Measurements from ENCODE around the gene TPRX1. TPM values are rescaled to one million over a fixed set of nuclear protein-coding genes. Genes with fewer than 3 reads are reported as not detected.
A peak's percentile ranks its signal among the peaks of the same experiment; 100 is the strongest.

Gene TPRX1
- total RNA-seq, 1 donor, result not detected

DNA sequence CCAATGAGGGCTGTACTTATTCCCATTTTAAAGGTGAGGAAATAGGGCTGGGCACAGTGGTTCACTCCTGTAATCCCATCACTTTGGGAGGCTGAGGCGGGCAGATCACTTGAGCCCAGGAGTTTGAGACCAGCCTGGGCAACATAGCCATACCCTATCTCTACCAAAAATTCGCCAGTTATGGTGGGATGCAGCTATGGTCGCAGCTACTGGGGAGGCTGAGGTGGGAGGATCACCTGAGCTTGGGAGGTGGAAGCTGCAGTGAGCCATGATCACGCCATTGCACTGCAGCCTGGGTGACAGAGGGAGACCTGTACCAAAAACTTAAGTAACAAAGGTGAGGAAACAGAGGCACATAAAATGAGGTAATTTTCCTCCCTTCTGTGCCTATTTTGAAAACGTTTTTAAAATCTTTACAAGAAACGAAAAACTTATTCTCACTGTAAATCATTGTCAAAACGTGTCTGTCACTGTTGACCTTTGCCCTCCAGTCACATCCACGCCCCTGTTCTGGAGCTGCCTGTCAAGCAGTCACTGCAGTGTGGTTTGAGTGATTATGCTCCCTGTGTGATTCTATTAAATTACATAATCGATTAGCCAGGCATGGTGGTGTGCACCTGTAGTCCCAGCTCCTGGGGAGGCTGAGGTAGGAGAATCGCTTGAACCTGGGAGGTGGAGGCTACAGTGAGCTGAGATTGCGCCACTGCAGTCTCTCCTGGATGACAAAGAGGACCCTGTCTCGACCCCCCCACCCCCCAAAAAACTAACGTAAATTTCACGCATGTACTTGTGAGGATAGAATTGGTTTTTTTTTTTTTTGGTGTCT is 46.5 kb downstream of the TPRX1 start:
- no peaks in the 10 kb centered on the region for H3K79me2 ChIP-seq (ENCODE audit: insufficient read depth, low read length)
- H3K4me1 ChIP-seq (ENCODE audit: insufficient read depth, low read length), result no peaks in the 10 kb centered on the region
- peak; percentile 51 for DNase-seq (ENCODE audit: insufficient read length, low spot score, missing footprints)
- peaks cover 44% of the 10 kb centered on the region for H3K36me3 ChIP-seq (ENCODE audit: insufficient read depth, low read length)
- no peaks in the 10 kb centered on the region for H3K9me3 ChIP-seq (ENCODE audit: low read depth, low read length)
- H3K4me3 ChIP-seq (ENCODE audit: insufficient read depth, low read length), result no peak overlapping the region
- H3K4me2 ChIP-seq (ENCODE audit: insufficient read depth, low read length), result no peak overlapping the region
- H4K20me1 ChIP-seq (ENCODE audit: insufficient read depth, low read length), result peaks cover 4% of the 10 kb centered on the region
- no peak overlapping the region for H2AFZ ChIP-seq (ENCODE audit: low read length)
- no peaks in the 10 kb centered on the region for H3K27me3 ChIP-seq (ENCODE audit: insufficient read depth, low read length)
- H3K27ac ChIP-seq (ENCODE audit: low read depth, low read length), result no peak overlapping the region
- TF ChIP-seq, protein P1, sequence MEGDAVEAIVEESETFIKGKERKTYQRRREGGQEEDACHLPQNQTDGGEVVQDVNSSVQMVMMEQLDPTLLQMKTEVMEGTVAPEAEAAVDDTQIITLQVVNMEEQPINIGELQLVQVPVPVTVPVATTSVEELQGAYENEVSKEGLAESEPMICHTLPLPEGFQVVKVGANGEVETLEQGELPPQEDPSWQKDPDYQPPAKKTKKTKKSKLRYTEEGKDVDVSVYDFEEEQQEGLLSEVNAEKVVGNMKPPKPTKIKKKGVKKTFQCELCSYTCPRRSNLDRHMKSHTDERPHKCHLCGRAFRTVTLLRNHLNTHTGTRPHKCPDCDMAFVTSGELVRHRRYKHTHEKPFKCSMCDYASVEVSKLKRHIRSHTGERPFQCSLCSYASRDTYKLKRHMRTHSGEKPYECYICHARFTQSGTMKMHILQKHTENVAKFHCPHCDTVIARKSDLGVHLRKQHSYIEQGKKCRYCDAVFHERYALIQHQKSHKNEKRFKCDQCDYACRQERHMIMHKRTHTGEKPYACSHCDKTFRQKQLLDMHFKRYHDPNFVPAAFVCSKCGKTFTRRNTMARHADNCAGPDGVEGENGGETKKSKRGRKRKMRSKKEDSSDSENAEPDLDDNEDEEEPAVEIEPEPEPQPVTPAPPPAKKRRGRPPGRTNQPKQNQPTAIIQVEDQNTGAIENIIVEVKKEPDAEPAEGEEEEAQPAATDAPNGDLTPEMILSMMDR (IDR thresholded peaks at IDR 0.05; ENCODE audit: extremely low read depth, low read depth, low read length), result no peak

DNA sequence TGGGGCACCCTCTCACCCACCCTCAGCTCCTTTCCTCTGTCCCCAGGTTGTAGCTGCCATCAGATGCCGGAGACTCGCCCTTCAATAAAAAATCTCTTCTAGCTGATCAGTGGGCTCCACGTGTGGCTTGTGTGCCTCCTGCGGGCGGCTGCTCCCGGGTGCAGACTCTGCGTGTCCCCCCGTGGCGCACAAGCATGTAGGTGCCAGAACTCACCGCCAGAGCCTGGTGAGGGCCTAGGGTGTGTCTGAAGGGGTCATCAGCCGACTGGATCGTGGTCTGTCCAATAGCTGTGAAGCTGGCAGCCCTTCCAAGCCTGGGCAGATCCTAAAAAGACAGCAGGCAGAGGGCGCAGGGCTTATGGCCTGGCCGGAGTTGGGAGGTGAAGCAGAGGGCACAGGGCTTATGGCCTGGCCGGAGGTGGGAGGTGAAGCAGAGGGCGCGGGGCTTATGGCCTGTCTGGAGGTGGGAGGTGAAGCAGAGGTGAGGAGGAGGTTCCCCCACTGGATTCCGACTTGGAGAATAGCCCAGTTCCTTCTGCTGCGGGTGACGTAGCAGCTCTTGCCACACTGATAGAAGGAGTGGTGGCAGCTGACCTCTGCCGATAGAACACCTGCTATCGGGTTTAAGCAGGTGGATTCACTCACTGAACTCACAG is 47.3 kb downstream of the TPRX1 start:
- H3K27me3 ChIP-seq (ENCODE audit: insufficient read depth, low read length), result no peaks in the 10 kb centered on the region
- TF ChIP-seq, protein P1 (IDR thresholded peaks at IDR 0.05; ENCODE audit: extremely low read depth, low read depth, low read length), result no peak
- H3K9me3 ChIP-seq (ENCODE audit: low read depth, low read length), result no peaks in the 10 kb centered on the region
- peak; percentile 85 for DNase-seq (ENCODE audit: insufficient read length, low spot score, missing footprints)
- no peak overlapping the region for H3K27ac ChIP-seq (ENCODE audit: low read depth, low read length)
- H3K4me1 ChIP-seq (ENCODE audit: insufficient read depth, low read length), result no peaks in the 10 kb centered on the region
- no peak overlapping the region for H2AFZ ChIP-seq (ENCODE audit: low read length)
- no peak overlapping the region for H3K4me3 ChIP-seq (ENCODE audit: insufficient read depth, low read length)
- H3K79me2 ChIP-seq (ENCODE audit: insufficient read depth, low read length), result no peaks in the 10 kb centered on the region
- H3K36me3 ChIP-seq (ENCODE audit: insufficient read depth, low read length), result peaks cover 51% of the 10 kb centered on the region
- H3K4me2 ChIP-seq (ENCODE audit: insufficient read depth, low read length), result no peak overlapping the region
- H4K20me1 ChIP-seq (ENCODE audit: insufficient read depth, low read length), result peaks cover 6% of the 10 kb centered on the region

DNA sequence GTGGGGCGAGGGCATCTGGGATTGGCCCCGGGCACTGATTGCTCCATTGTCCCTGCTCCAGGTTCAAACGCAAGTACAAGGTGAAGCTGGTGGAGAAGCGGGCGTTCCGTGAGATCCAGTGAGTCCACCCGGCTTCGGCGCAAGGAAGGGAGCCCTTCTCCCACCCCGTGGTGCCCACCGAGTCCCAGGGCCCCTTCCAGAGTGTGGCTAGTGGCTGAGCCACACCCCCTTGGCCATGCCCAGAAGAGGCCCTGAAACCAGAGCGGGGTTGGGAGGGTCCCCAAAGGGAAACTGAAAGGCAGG is 47.8 kb downstream of the TPRX1 start:
- Histone ChIP-seq H4K20me1 (ENCODE audit: insufficient read depth, low read length) (peaks cover 6% of the 10 kb centered on the region), H3K4me1 (ENCODE audit: insufficient read depth, low read length) (no peaks in the 10 kb centered on the region), H3K27ac (ENCODE audit: low read depth, low read length) (no peak overlapping the region), H3K4me2 (ENCODE audit: insufficient read depth, low read length) (no peak overlapping the region), H3K4me3 (ENCODE audit: insufficient read depth, low read length) (no peak overlapping the region), H3K9me3 (ENCODE audit: low read depth, low read length) (no peaks in the 10 kb centered on the region), H2AFZ (ENCODE audit: low read length) (no peak overlapping the region), H3K79me2 (ENCODE audit: insufficient read depth, low read length) (no peaks in the 10 kb centered on the region), H3K27me3 (ENCODE audit: insufficient read depth, low read length) (no peaks in the 10 kb centered on the region), H3K36me3 (ENCODE audit: insufficient read depth, low read length) (peaks cover 54% of the 10 kb centered on the region)
- peak; percentile 80 for DNase-seq (ENCODE audit: insufficient read length, low spot score, missing footprints)
- TF ChIP-seq, protein P1 (IDR thresholded peaks at IDR 0.05; ENCODE audit: extremely low read depth, low read depth, low read length), result no peak

Data from osteoblast (primary cell).